OCI-M1 (cell line): Measurements from ENCODE around the gene KCNQ1.

Experiments used
- DNase-seq: peaks from one replicate; lab custom pipeline; 2025; lab: John Stamatoyannopoulos, UW

KCNQ1 gene

DNA sequence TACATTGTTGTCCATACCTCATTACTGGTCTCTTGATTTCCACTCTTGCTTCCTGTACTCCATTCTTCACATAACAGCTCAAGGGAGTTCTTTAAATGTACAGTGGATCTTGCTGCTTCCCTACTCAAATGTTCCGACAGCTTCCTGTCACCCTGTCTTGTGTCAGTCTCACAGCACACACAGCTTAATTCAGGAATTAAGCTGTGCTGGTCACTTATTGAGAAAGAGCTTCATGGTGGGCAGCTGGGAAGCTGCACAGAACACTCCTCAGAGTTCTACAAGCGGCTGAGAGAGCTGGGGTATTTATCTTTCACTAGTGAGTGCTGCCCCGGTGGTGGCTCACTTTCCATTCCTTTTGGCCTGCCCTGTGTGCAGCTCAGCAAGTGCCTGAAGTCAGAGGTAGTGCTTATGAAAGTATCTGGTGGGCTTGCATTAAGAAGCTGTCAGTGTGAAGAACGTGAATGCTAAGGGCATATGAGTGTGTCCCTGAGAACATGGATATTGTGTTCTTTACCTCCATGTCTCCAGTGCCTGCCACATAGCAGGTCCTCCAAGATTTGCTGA, 206.3 kb downstream of the KCNQ1 start:
- no peak for DNase-seq

DNA sequence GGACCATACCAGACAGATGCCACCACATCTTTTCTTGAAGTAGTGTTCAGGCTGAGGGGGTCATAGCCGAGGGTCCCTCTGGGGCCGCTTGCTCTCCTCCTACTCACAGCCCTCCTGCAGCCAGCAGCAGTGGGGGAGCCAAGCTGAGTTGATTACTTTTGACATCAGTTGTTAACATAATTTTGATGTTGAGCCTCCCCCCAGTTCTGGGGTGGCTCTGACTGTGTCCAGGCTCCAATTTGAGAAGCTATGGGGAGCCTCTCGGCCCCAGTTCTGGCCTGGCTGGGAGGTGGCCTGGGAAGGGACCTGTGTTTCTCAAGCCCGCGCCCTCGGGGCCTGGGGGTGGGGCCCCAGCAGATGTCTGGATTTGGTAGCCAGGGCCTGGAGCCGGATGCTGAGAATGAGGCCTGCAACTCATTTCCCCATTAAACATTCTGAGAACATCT, 207.0 kb downstream of the KCNQ1 start:
- no peak for DNase-seq

DNA sequence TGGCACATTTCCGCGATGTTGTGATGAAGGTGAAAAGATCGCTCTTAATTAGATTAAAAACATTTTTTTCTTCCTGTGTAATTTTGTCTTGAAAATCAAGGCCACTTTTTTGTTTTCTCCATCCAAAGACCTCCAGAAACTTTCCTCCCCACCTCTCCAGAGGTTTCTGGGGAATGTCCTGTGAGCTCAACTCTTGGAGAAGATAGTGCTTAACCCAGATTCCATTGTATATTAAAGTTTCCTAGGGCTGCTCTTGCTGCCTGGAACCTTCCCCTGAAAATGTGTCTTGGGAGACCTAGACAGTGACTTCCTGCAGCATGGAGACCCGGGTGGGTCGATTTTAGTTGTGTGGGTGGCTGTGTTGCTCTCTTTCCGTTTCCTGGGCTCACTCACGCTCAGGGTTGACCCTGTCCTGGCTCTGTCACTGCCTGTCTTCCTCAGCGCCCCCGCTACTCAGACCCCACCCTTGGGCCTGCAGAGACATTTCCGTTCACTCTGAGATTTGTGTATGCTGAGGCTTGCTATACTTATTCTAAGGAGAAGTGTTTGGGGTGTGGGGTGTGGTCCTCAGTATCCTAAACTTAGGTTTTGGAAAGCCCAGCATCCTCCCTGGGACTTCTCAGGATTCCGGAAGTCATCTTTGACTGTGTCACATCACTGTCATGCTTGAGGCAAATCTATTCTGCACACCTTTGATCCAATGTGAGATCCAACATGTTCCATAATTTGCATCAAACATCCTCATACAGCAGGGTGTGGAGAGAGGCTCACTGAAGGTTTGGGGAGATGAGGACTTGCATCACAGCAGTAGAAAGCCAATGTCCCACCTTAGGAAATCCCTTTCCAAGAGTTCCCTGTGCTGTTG, 207.8 kb downstream of the KCNQ1 start:
- no peak for DNase-seq

DNA sequence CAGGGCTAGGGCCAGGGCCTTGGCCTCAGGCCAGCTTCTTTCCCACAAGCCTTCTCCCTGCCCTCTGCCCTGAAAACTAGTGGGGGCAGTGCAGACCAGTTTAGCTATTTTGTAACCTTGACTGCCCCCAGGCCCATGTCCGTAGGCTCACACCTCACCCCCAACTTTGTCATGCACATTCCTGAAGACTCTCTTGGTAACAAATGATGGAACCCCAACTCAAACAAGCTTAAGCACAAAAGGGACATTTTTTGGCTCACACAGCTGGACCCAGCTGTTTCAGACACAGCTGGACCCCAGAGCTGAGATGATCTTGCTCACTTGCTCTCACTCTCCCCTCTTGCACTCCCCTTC, 208.4 kb downstream of the KCNQ1 start:
- no peak for DNase-seq

DNA sequence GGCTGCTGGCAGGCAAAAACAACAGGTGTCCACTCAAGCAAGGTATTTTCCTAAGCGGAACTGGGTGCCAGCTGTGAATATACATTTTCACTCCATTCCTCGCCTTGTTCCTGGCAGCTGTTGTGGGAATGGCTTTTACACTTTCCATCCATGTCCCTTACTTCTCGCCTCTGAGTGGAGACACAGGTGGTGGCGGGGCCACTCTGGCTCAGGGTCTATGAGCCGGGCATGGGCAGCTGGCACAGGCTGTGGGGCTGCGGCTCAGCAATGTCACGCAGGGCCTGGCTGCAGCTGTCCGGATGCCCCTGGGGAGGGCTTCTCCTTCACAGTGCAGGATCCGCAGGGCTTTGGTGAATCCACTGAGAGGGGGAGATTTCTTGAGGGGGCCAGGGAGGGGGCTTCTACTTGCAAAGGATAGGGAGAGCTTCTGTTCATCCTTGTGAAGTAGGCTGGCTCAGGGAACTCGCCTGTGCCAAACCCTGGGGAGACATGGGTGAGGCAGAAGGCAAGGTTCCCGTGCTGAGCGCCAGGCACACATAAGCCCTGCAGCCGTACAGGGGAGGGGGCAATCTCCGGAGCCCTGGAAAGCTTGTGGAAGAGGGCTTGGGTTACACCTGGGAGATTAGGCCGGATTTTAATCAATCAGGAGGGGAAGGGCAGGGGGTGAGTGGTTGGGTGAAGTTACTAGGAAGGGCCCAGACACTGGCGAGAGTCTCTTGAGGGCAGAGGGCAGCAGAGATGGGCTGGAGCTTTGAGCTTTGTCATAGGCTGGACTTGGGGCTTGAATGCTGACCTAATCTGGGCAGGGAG, 209.3 kb downstream of the KCNQ1 start:
- DNase-seq: no peak

DNA sequence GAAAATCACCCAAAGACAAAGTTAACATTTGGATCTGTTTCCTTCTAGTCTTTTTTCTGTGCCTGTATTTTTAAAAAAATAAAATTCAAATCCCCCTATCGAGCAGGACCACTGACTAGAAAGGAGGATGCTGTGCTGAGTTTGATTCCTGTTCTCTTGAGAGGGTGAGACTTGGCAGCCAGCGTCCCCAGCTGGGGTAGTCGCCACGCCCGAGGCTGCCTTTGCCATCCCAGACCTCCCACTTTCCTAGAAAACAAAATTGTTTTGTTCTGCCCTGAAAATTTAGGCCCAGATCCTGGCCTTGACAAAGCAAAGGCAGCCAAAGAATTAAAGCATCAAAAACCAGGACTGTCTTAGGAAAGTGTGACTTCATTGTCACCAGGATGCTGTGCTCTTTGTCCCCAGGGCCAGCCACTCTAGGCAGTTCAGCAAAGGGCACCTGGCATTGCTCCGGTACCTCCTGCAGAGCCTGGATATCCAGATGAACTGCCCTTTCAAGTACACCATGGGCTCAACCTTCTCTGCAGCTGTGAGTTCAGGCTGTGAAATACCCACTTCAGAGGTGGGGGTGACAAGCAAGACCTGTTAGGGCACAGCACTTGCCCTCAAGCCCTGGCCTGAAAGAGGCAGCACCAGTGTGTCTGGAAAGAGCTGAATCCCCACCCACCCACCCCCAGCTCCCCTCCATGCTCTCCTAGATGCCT, 210.4 kb downstream of the KCNQ1 start:
- DNase-seq: no peak

DNA sequence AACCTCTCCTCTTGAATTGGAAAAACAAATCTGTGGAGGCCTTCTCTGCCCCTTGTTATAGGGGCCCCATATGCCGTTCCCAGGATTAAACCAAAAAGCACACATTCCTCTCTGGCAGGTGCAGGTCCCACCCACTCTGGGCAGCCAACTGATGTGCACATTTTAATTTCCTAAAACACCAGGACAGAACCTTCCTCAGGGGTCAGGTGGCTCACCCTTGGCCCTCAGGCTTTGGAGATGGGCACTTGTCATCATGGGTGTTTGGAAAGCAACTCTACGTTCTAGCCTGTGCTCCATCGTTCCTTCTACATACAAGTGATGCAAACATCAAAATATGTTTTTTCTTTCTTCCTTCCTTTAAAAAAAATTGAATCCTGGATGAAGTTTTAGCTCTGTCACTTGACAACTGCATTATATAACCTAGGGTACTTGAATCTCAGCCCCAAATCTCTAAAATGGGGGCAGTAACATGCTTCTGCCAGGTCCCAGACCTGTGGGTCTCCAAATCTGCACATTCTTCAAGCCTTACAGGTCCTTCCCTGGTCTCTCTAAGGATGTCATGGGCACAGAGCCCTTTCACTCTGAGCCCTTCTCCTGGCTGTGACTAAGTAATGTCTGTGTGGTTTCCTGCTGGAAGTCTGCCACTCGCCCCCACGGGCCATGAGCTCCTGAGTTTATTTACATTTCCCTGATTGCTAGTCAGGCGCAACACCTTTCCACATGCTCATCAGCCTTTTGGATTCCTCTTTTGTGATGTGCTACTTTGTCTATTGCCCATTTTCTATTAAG, 211.2 kb downstream of the KCNQ1 start:
- DNase-seq: no peak

DNA sequence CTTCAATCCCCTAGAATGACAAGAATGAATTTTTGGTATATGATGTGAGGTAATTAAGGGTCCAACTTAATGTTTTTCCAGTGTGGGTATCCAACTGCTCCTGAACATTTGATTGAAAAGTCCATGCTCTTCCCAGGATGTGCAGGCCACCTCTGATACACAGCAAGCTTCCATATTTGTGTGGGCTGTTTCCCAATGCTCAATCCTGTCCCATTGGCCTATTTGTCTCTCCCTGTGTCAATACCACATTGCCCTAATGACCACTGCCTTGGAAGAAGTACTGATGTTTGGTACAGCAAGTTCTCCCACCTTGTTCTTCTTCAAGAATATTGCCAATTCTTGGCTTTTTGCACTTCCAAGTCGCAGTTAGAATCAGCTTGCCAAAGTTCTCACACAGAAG, 212.1 kb downstream of the KCNQ1 start:
- no peak for DNase-seq

DNA sequence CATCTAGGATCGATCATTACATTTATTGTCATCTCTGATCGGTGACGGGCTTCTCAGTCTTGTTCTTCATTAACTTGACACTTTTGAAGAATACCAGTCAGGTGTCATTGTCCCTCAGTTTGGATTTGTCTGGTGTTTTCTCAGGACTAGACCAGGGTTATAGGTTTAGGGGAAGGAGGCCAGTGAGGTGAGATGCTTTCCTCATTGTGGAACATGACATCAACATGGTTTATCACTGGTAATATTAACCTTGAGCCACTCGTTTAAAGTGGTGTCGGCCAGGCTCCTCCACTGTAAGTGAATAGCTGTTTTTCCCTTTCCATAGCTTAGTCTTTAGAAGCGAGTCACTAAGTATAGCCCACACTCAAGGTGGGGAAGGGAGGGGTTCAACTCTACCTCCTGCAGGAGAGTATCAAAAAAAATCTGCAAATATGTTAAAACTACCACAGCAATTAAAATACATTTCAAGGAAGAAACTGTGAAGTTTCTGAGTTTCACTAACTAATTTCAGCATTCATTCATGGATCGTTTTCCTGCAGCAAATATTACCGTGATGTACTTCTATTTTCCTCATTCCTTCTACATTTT, 213.0 kb downstream of the KCNQ1 start:
- no peak for DNase-seq

DNA sequence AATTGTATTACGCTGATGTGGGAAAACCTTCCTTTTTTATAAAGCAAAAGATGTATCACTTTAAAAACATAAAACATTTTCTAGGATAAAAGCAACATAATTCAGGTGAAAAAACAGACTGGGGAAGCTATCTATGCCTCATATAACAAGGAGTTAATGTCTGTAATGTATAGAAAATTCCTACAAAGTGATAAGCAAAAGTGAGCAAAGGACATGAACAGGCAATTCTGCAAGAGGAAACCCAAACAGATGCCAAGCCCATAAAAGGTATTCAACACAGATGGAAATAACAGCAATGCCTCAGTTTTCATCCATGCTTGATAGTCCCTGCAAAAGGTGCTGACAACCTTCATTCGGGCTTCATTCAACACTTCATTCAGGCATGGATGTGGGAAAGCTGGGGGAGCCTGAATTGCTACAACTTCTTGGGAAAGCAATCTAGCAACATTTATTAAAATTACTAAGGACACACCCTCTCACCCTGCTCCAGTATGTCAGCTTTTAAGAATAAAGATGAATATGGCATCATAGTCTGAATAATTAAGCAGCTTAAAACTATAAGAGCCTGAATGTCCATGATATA, 215.6 kb downstream of the KCNQ1 start:
- no peak for DNase-seq

DNA sequence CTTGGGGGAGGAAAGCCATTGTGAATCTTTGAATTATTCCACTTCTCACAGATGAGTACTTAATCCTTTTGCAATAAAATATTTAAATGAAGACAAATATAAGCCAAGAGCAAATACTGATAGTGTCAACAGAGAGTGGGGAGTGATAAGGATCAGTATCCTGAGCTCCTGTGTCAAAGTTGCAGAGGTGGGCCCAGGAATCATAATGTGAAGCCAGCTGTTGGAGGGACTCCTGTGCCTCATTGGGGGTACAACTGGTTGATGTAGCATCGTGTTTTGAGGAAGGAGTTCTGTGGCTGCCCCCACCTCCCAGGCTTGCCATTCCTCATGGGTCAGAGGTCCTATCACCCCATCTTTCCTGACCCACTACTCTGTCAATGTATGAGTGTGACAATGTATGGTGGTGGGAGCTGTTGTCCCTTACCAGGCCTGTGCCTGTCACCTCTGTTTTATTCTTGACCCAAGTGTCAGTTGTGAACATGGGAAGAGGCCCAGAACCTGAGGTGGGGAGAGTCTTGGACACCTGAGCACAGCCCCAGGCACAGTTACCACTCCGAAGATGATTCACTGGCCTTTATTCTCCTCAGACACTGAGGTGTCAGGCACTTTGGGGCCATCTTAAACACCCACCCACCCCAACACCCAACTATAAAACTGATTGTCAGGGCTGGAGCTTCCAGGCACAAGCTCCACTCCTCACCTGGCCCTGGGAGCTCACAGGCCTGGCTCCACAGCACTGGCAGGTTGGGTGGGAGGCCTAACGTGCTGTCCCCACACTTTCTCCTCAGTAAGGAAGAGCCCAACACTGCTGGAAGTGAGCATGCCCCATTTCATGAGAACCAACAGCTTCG, 216.6 kb downstream of the KCNQ1 start:
- no peak for DNase-seq

DNA sequence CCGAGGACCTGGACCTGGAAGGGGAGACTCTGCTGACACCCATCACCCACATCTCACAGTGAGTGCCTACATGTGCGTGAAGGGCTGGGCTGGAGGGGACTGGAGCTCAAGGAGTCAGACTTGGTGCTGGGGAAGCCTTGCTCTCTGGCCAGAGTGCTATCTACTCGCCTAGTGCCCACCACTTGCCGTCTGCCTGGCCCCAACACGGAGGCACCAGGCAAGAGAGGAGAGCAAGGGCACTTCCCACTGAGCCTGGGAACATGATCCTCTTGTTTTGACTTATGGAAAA, 217.2 kb downstream of the KCNQ1 start:
- DNase-seq: no peak

DNA sequence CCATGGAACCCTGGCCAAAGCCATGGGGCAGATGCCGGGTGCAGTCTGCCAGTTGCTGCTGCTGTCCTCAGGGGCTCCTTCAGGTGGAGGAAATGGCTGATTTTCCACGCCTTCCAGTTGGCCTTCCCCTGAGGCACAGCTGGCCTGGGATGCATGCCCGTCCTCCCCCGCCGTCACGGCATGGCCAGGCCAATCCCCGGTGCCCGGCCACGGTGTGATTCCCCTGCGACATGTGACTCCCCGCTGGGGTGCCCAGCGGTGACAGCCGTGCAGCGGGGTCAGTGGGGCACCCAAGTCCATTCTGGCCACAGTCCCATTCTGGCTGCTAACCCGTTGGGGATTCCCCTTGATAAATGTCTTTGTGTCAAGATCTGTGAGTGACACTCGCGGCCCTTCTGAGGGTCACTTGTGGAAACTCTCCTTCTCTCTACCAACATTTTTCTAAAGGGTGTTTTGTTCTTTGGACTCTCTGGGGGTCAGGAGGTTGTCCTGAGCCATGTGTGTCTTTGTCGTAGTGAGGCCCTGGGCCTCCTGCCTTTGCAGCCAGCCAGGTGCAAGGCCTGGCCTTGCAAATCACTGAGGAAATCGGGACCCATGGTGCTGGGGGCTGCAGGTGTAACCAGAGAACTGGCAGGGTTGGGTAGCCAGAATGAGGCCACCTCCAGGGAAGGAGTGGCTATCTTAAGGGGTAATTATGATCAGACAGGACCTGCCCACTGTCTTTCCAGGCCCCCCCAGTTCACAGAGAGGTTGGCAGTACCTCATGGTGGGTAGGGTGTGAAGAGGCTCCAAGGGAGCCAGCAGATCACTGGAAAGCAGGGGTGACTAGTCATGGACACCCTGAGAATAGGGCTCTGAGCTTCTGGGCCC, 217.9 kb downstream of the KCNQ1 start:
- DNase-seq: no peak

DNA sequence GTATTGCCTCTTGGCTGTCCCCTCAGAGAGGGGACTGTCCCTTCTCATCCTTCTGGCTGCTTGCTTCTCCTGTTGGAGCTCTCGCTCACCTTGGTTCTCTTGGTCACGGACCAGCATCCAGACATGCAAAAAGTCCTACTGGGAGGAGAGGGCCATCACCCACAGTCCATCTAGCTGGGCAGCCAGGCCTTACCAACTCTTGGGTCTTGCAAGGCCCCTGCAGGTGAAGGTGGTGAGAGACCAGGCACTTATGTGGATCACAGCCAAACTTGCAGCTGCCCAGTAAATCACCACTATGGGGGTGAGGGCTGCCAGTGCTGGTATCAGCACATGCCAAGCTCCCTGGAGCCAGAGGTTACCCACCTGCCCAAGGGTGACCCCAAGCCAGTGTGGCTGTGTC, 218.7 kb downstream of the KCNQ1 start:
- no peak for DNase-seq

DNA sequence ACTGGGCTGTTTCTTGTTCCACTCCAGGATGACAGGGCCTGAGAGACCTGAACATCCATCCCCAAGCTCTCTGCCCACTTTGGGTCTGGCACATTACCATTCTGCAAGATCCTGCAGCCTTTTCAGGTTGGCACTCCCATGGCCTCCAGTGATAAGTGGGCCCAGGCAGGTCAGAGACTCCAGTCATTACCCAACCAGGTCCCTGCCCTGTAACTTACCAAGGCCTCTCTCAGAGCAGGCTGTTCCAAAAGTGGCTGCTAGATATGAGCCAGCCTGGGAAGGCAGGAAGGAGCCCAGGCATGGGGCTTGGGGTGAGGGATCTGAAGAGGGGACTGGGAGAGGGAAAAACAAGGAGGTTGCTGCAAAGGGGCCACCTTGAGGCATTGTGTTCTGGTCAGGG, 219.1 kb downstream of the KCNQ1 start:
- no peak for DNase-seq

DNA sequence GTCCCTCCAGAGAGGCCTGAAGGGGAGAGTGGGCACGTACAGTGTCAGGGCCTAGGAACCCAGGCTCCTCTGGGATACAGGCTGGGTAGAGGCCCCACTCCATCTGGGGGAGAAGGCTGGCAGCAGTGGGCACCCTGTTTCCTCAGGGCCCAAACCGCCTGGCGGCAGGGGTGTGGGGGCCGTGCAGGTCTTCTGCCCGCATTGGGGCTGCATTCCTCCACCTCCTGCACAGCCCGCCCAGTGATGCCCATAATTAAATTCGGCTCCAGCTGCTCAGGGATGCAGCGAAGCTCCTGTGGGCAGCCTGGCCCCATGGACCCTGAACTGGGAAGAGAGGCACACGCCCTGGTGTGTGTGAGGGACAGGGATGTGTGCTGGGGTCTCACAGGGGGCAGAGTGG, 219.6 kb downstream of the KCNQ1 start:
- DNase-seq: no peak

DNA sequence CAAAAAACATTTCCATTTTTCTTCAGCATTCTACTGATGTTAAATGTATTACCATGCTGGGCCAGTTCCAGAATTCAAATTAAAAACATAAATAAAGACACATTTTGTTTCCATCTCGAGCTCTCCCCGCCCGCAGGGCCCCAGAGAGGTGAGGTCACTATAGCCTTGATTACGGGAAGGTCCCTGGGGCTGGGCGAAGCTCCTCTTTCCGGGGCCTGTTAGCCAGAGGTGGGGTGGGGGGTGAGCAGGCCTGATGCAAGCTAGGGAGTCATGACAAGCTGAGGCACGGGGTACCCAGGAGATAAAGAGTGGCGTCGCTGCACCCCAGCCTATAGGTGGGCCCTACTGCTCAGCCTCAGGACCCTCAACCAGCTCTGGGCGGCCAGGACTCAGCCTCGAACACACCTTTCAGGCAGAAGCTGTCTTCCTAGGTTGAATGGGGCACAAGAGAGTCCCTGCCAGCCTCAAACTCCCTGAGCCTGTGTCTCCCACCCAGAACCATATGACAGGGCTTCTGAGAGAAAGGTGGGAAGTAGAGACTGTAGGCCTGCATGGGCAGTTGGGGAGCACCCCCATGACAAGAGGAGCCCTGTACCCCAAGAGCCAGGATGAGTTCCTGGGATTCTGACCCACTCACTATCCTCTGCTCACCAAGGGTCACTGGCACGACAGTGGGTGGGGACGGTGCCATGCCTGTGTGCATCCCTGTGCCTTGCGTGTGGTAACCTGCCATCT, 220.2 kb downstream of the KCNQ1 start:
- no peak for DNase-seq
